GM12865 (cell line): ENCODE measurements around the gene MYH11.

Source experiments
- DNase-seq: peaks from one replicate; pipeline ENCODE4 v3.0.0; 2010; ENCODE audit warnings: low read depth
- H3K4me3 ChIP-seq: 2 replicates; pipeline ENCODE4 v1.5.1; 2011; ENCODE audit warnings: mild to moderate bottlenecking, low read depth, low read length, control low read depth
- CTCF ChIP-seq: IDR thresholded peaks from 2 replicates; pipeline ENCODE4 v1.5.1; 2011; ENCODE audit warnings: low read length, control low read depth, low read depth, inconsistent platforms; ENCODE audit not compliant: insufficient read depth; ENCODE audit errors: missing control alignments

MYH11 gene

DNA sequence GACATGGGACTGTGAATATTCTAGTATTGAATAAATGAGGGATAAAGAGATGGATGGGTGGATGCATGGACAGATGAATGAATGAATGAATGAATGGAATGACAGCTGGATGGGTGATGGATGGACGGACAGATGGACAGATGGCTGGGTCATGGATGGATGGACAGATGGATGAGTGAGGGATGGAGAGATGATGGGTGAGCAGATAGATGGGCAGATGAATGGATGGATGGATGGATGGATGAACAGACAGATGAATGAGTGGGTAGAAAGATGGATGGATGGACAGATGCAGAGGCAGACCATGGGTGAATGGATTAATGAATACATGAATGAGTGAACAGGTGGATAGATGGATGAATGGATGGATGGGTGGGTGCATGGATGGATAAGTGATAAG lies 96.7 kb downstream of the MYH11 start:
- no peak for DNase-seq
- no peak for TF ChIP-seq CTCF
- no peak overlapping the region for H3K4me3 ChIP-seq

- TF ChIP-seq CTCF: no peak
- H3K4me3 ChIP-seq: no peak overlapping the region
- no peak for DNase-seq
These were observed 97.8 kb downstream of the MYH11 start for GRCh38 chr16:15759070-15759469.

DNA sequence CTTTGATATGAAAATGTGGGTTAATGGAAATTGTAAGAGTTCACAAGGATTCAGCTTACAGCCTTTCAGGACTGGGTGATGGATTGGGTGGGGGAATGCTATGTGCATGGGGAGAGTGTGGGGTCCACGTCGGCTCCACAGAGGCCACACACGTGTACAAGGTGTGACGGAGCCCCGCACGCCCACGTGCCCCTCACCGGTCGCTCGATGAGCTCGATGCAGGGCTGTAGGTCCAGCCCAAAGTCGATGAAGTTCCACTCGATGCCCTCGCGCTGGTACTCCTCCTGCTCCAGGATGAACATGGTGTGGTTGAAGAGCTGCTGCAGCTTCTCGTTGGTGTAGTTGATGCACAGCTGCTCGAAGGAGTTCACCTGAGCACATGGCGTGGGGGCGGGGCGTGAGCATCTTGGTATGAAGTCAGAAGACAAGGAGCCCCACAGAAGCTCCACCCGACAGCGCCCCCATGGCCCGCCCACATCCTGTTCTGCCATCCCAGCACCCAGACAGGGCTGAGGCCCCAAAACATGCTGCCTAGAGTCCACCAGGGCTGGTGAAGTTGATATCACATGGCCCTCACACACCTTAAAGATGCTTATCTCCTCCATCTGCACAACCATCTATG lies 99.1 kb downstream of the MYH11 start:
- no peak overlapping the region for H3K4me3 ChIP-seq
- DNase-seq: peak; percentile 10
- TF ChIP-seq CTCF: no peak

- DNase-seq: no peak
- H3K4me3 ChIP-seq: no peak overlapping the region
- no peak for TF ChIP-seq CTCF
These were observed 99.8 kb downstream of the MYH11 start for GRCh38 chr16:15757077-15757386.

- no peak for TF ChIP-seq CTCF
- H3K4me3 ChIP-seq: no peak overlapping the region
- DNase-seq: no peak
These were observed 101.8 kb downstream of the MYH11 start for GRCh38 chr16:15754821-15755534.

GRCh38 chr16:15752717-15753488 lies 103.9 kb downstream of the MYH11 start:
- no peak for DNase-seq
- no peak for TF ChIP-seq CTCF

More at GRCh38 chr16:15752717-15753488, 103.9 kb downstream of the MYH11 start:
- no peak overlapping the region for H3K4me3 ChIP-seq
